H1 (cell line): ENCODE data around the gene OAT. TPM values are rescaled to one million over a fixed set of nuclear protein-coding genes. Genes with fewer than 3 reads are reported as not detected.

Source experiments
- CTCF ChIA-PET: fragments of 300-600 bp; sonication (Branson Sonifier 250); formaldehyde crosslinking; loops from one replicate; lab custom pipeline; 2021; ENCODE audit not compliant: partially characterized antibody; lab: Charles Lee
- POLR2A ChIA-PET: fragments of 300-600 bp; sonication (Branson Sonifier 250); formaldehyde crosslinking; loops from one replicate; lab custom pipeline; 2021; ENCODE audit warnings: inconsistent platforms; ENCODE audit not compliant: partially characterized antibody; lab: Charles Lee
- DNase-seq, 2 experiments: peaks; one replicate each; pipeline versions ENCODE4 v3.0.0 to v3.0.0-alpha.2; 2010 to 2022; ENCODE audit warnings: low spot score in 2 of 2, low read depth in 1 of 2, mixed read lengths in 1 of 2
- FAIRE-seq: peaks from 2 replicates; lab custom pipeline; 2011; peaks lifted over from hg19 to GRCh38; lab: Jason Lieb, UNC
- H2AFZ ChIP-seq: 2 replicates; pipeline ENCODE4 v1.8.1; 2012; ENCODE audit warnings: low read length, inconsistent platforms
- H2AK5ac ChIP-seq: 2 replicates; pipeline ENCODE4 v1.6.1; 2013; ENCODE audit warnings: low read depth, low read length
- H2BK120ac ChIP-seq: replicated peaks from 2 replicates; pipeline ENCODE3; 2013; ENCODE audit warnings: low read depth, low read length, inconsistent platforms
- H2BK12ac ChIP-seq: 2 replicates; pipeline ENCODE4 v1.6.1; 2013; ENCODE audit warnings: low read depth, low read length
- H2BK15ac ChIP-seq: 2 replicates; pipeline ENCODE4 v1.6.1; 2013; ENCODE audit warnings: low read length
- H2BK20ac ChIP-seq: 2 replicates; pipeline ENCODE4 v1.6.1; 2013; ENCODE audit warnings: low read length
- H2BK5ac ChIP-seq: 2 replicates; pipeline ENCODE4 v1.6.1; 2013; ENCODE audit warnings: low read depth, low read length
- H3K14ac ChIP-seq: 2 replicates; pipeline ENCODE4 v1.6.1; 2013; ENCODE audit warnings: inconsistent platforms; ENCODE audit not compliant: insufficient read length
- H3K18ac ChIP-seq: 2 replicates; pipeline ENCODE4 v1.6.1; 2013; ENCODE audit warnings: low read length; ENCODE audit errors: extremely low read depth
- H3K23ac ChIP-seq: 2 replicates; pipeline ENCODE4 v1.6.1; 2013; ENCODE audit warnings: inconsistent platforms; ENCODE audit not compliant: insufficient read length
- H3K23me2 ChIP-seq: 2 replicates; pipeline ENCODE4 v1.6.1; 2013; ENCODE audit warnings: low read depth, low read length
- H3K27ac ChIP-seq: 2 replicates; pipeline ENCODE4 v1.6.1; 2011; ENCODE audit warnings: low read depth, low read length, inconsistent platforms
- H3K27me3 ChIP-seq, 4 experiments: replicated peaks in 1 of 4; 1 replicate in 1 of 4; 2 replicates in 3 of 4; pipeline versions ENCODE4 v1.6.1 to v1.8.1; 2011 to 2013; ENCODE audit warnings: low read length in 3 of 4, mild to moderate bottlenecking in 3 of 4, inconsistent platforms in 2 of 4, mixed read lengths in 2 of 4, moderate library complexity in 1 of 4; ENCODE audit not compliant: control insufficient read depth in 3 of 4, insufficient read depth in 3 of 4; ENCODE audit errors: extremely low read depth in 1 of 4
- H3K36me3 ChIP-seq, 4 experiments: 2 replicates each; pipeline versions ENCODE4 v1.6.1 to v1.8.1; 2011 to 2013; ENCODE audit warnings: mild to moderate bottlenecking in 4 of 4, low read length in 3 of 4, moderate library complexity in 2 of 4, control low read depth in 1 of 4, inconsistent platforms in 1 of 4; ENCODE audit not compliant: insufficient read depth in 4 of 4, control insufficient read depth in 2 of 4
- H3K4ac ChIP-seq: replicated peaks from 2 replicates; pipeline ENCODE3; 2013; ENCODE audit warnings: low read length, low read depth, mixed read lengths, inconsistent platforms; ENCODE audit not compliant: insufficient read length
- H3K4me1 ChIP-seq, 4 experiments: replicated peaks in 1 of 4; 1 replicate in 1 of 4; 2 replicates in 3 of 4; pipeline versions ENCODE4 v1.6.1 to v1.8.1; 2011 to 2013; ENCODE audit warnings: low read length in 3 of 4, inconsistent platforms in 2 of 4, mixed read lengths in 1 of 4; ENCODE audit not compliant: insufficient read depth in 4 of 4, control insufficient read depth in 3 of 4
- H3K4me2 ChIP-seq, 2 experiments: 2 replicates each; pipeline versions ENCODE4 v1.6.1 to v1.8.1; 2011 to 2013; ENCODE audit warnings: low read depth in 2 of 2, low read length in 2 of 2, control low read depth in 1 of 2, inconsistent platforms in 1 of 2, mild to moderate bottlenecking in 1 of 2; ENCODE audit not compliant: insufficient read depth in 1 of 2
- H3K4me3 ChIP-seq, 4 experiments: fragments of 200-600, 300-600 bp in 1 of 4; sonication (generic), shearing (Covaris generic), sonication (Bioruptor Twin) in 1 of 4; 2 replicates each; pipeline versions ENCODE4 v1.5.1 to v1.8.1; 2011 to 2016; ENCODE audit warnings: low read length in 4 of 4, low read depth in 3 of 4, control low read depth in 2 of 4, inconsistent platforms in 2 of 4, mild to moderate bottlenecking in 2 of 4, mixed read lengths in 1 of 4, moderate library complexity in 1 of 4; ENCODE audit not compliant: insufficient read depth in 2 of 4; ENCODE audit errors: extremely low read depth in 1 of 4
- H3K56ac ChIP-seq: replicated peaks from 2 replicates; pipeline ENCODE3; 2013; ENCODE audit warnings: low read depth, mild to moderate bottlenecking, mixed read lengths, low read length, inconsistent platforms; ENCODE audit not compliant: insufficient read length
- H3K79me1 ChIP-seq: 2 replicates; pipeline ENCODE4 v1.6.1; 2013; ENCODE audit warnings: low read depth, low read length, control low read depth
- H3K79me2 ChIP-seq, 2 experiments: 2 replicates each; pipeline versions ENCODE4 v1.6.1 to v1.8.1; 2012 to 2013; ENCODE audit warnings: low read length in 2 of 2, mild to moderate bottlenecking in 2 of 2, inconsistent platforms in 1 of 2; ENCODE audit not compliant: insufficient read depth in 2 of 2, control insufficient read depth in 1 of 2
- H3K9ac ChIP-seq, 4 experiments: replicated peaks in 1 of 4; 1 replicate in 1 of 4; 2 replicates in 3 of 4; pipeline versions ENCODE4 v1.6.1 to v1.8.1; 2011 to 2013; ENCODE audit warnings: low read depth in 3 of 4, low read length in 3 of 4, control low read depth in 2 of 4, mild to moderate bottlenecking in 2 of 4, moderate library complexity in 2 of 4, inconsistent platforms in 1 of 4; ENCODE audit errors: extremely low read depth in 1 of 4
- H3K9me3 ChIP-seq, 2 experiments: 2 replicates each; pipeline versions ENCODE4 v1.6.1 to v1.8.1; 2012 to 2013; ENCODE audit warnings: mild to moderate bottlenecking in 2 of 2, moderate library complexity in 2 of 2, control low read depth in 1 of 2, inconsistent platforms in 1 of 2, low read depth in 1 of 2, low read length in 1 of 2, mixed read lengths in 1 of 2; ENCODE audit not compliant: insufficient read depth in 2 of 2
- H4K20me1 ChIP-seq, 2 experiments: replicated peaks in 1 of 2; 2 replicates each; pipeline versions ENCODE3 to v1.8.1; 2011 to 2013; ENCODE audit warnings: inconsistent platforms in 2 of 2, low read length in 2 of 2, mild to moderate bottlenecking in 1 of 2; ENCODE audit not compliant: insufficient read depth in 2 of 2, control insufficient read depth in 1 of 2
- H4K5ac ChIP-seq: 2 replicates; pipeline ENCODE4 v1.6.1; 2013; ENCODE audit warnings: low read length, low read depth, mixed read lengths, inconsistent platforms; ENCODE audit not compliant: insufficient read length
- H4K8ac ChIP-seq: 2 replicates; pipeline ENCODE4 v1.8.0; 2013; ENCODE audit warnings: mild to moderate bottlenecking, moderate library complexity, low read length, inconsistent platforms; ENCODE audit not compliant: insufficient read depth; ENCODE audit errors: extremely low read depth
- H4K91ac ChIP-seq: replicated peaks from 2 replicates; pipeline ENCODE3; 2013; ENCODE audit warnings: low read length, mixed read lengths, inconsistent platforms; ENCODE audit not compliant: insufficient read length
- ASH2L ChIP-seq: fragments of 200-600, 300-600 bp; sonication (generic); IDR thresholded peaks from one replicate; pipeline ENCODE4 v1.7.1; 2017; ENCODE audit warnings: low read length
- JUND ChIP-seq: IDR thresholded peaks from 2 replicates; pipeline ENCODE4 v1.6.1; 2011; ENCODE audit warnings: mild to moderate bottlenecking, improper control_type of control experiment, low read length
- POLR2A ChIP-seq, 2 experiments: IDR thresholded peaks; 1 replicate in 1 of 2; 2 replicates in 1 of 2; pipeline ENCODE4 v1.6.1; 2011; ENCODE audit warnings: low read depth in 2 of 2, low read length in 2 of 2, mild to moderate bottlenecking in 2 of 2; ENCODE audit errors: control extremely low read depth in 1 of 2
- WGBS, 2 experiments: shearing (Covaris generic) in 1 of 2; methylation state at CpG; one replicate each; pipeline versions ENCODE4 v1.1.6 to v1.1.7; 2013 to 2015; ENCODE audit warnings: low lambda C conversion rate in 2 of 2, mixed read lengths in 2 of 2, inconsistent platforms in 1 of 2, low coverage in 1 of 2, missing lambda C conversion rate in 1 of 2; ENCODE audit not compliant: insufficient replicate concordance in 2 of 2, insufficient coverage in 1 of 2, insufficient read length in 1 of 2; ENCODE audit errors: extremely low coverage in 1 of 2, missing lambda C conversion rate in 1 of 2; 5-methylcytosine and 5-hydroxymethylcytosine counted together
- polyA plus RNA-seq, 7 experiments: library from polyadenylated mRNA; depleted of rRNA in 3 of 7; stranded (reverse) in 5 of 7; unstranded in 2 of 7; fragments of >200 nt in 5 of 7; fragments of 200-250 nt in 2 of 7; gene quantifications; 1 replicate in 5 of 7; 2 replicates in 1 of 7; 4 replicates in 1 of 7; pipeline versions ENCODE4 v1.2.1 to v1.2.3, GENCODE V29; 2011 to 2013; ENCODE audit warnings: missing spikeins in 2 of 7, mixed read lengths in 2 of 7
- total RNA-seq: library from RNA; stranded (reverse); fragmentation: NEBNext Ultra II Directional; extraction: Animal tissue kit (Norgen Biotek cat#: 25700); gene quantifications from 2 replicates; pipeline ENCODE4 v1.2.1, GENCODE V29; 2021
- TF ChIP-seq, protein P1 (sequence below): IDR thresholded peaks from 2 replicates; pipeline ENCODE4 v1.6.1; 2012; ENCODE audit warnings: inconsistent platforms

The OAT gene
- total and polyA plus RNA-seq, 2 of the 8 experiments (the other 6 are each of a cell fraction or from before 2014, with no cell fraction given): 67.8 to 121 TPM

DNA sequence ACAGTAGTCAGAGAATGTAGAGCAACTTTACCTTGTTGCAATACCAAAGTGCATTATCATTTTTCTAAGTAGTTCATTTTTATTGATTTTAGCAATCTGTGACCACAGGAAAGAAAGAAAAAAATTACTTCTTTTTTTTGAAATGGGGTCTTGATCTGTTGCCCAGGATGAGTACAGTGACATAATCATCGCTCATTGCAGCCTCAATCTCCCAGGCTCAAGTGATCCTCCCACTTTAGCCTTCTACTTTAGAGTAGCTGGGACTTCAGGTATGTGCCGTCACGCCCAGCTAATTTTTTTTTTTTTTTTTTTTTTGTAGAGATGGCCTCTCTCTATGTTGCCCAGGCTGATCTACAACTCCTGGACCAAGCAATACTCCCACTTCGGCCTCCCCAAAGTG lies 11.4 kb upstream of the OAT start:
- Histone ChIP-seq H2BK5ac (no peak overlapping the region), H4K5ac (no peak overlapping the region), H3K23ac (no peak overlapping the region), H3K4ac (no peak overlapping the region), H3K4me2 (no peak overlapping the region), H3K4me1 (no peaks in the 10 kb centered on the region), H3K23me2 (no peaks in the 10 kb centered on the region), H3K9ac (no peak overlapping the region), H3K14ac (no peak overlapping the region), H2BK15ac (no peak overlapping the region), H2BK12ac (no peak overlapping the region)
- TF ChIP-seq, protein P1, sequence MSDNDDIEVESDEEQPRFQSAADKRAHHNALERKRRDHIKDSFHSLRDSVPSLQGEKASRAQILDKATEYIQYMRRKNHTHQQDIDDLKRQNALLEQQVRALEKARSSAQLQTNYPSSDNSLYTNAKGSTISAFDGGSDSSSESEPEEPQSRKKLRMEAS: no peak
- TF ChIP-seq POLR2A (IDR thresholded peaks at IDR 0.05; ENCODE audit: control extremely low read depth in 1 of 2, low read depth in 2 of 2, low read length in 2 of 2): no peak
- no peak for TF ChIP-seq JUND
- no peak for TF ChIP-seq ASH2L
- TF ChIP-seq, all 59 proteins: peak for 0
- ChIA-PET POLR2A (interaction anchor here (1.3 kb wide), 1 partner anchor 12 kb away, joined by 19 read pairs; the partner anchor contains the start of gene OAT), CTCF (interaction anchor here (0.7 to 1.3 kb wide), 2 partner anchors 26 to 41 kb away, joined by 3 to 4 read pairs; no protein-coding TSS in a partner anchor)
- Histone ChIP-seq H3K27ac (no peak overlapping the region), H2AFZ (no peak overlapping the region), H3K79me2 (no peaks in the 10 kb centered on the region), H3K36me3 (no peaks in the 10 kb centered on the region), H4K20me1 (no peaks in the 10 kb centered on the region), H3K56ac (no peak overlapping the region), H2AK5ac (no peak overlapping the region), H4K8ac (no peak overlapping the region), H3K4me3 (no peak overlapping the region), H4K91ac (no peak overlapping the region), H2BK20ac (no peak overlapping the region), H3K79me1 (no peaks in the 10 kb centered on the region), H3K18ac (no peak overlapping the region), H3K9me3 (no peaks in the 10 kb centered on the region), H3K27me3 (no peaks in the 10 kb centered on the region), H2BK120ac (no peak overlapping the region)
- no peak for DNase-seq
- FAIRE-seq: no peak
- WGBS, 2 experiments: 90% methylated on average over 4 of the region's 4 CpGs; no CpG with 5 or more reads in 1 of the 2 experiments
